Esophagus muscularis mucosa (tissue), 4 donors: ENCODE results near the gene NTRK2. TPM values are rescaled to one million over a fixed set of nuclear protein-coding genes. Genes with fewer than 3 reads are reported as not detected.

Source experiments
- DNase-seq: peaks from one replicate; pipeline ENCODE4 v3.0.0-alpha.2; 2017; ENCODE audit errors: extremely low spot score
- H3K27ac ChIP-seq, 4 donors: fragments of 200-600 bp; sonication (generic); replicated peaks in 1 of 4; 1 replicate in 3 of 4; 2 replicates in 1 of 4; pipeline ENCODE4 v1.5.1; 2016 to 2019; ENCODE audit warnings: mild to moderate bottlenecking in 1 of 4
- H3K27me3 ChIP-seq, 4 donors: fragments of 200-600 bp; sonication (generic); one replicate each; pipeline versions ENCODE4 v1.5.1 to v1.6.0; 2016 to 2019
- H3K36me3 ChIP-seq, 4 donors: fragments of 200-600 bp; sonication (generic); one replicate each; pipeline ENCODE4 v1.5.1; 2016 to 2019
- H3K4me1 ChIP-seq, 4 donors: fragments of 200-600 bp; sonication (generic); one replicate each; pipeline ENCODE4 v1.5.1; 2016 to 2019
- H3K4me3 ChIP-seq, 4 donors: fragments of 200-600 bp; sonication (generic); 1 replicate in 2 of 4; 2 replicates in 2 of 4; pipeline ENCODE4 v1.5.1; 2016 to 2019; ENCODE audit warnings: mild to moderate bottlenecking in 4 of 4, moderate library complexity in 1 of 4
- H3K9me3 ChIP-seq, 4 donors: fragments of 200-600 bp; sonication (generic); 1 replicate in 3 of 4; 2 replicates in 1 of 4; pipeline ENCODE4 v1.5.1; 2016 to 2019
- EP300 ChIP-seq: sonication (generic); formaldehyde crosslinking; IDR thresholded peaks from one replicate; pipeline ENCODE4 v1.6.1; 2017; ENCODE audit warnings: antibody characterized with exemption
- POLR2A ChIP-seq: fragments of 450-650 bp; IDR thresholded peaks from one replicate; pipeline ENCODE4 v1.6.1; 2017; ENCODE audit warnings: antibody characterized with exemption, moderate library complexity, mild to moderate bottlenecking, low read depth
- POLR2AphosphoS5 ChIP-seq, 2 donors: sonication (generic); formaldehyde crosslinking; IDR thresholded peaks; one replicate each; pipeline ENCODE4 v1.6.1; 2017; ENCODE audit warnings: antibody characterized with exemption in 2 of 2
- WGBS: methylation state at CpG from one replicate; pipeline ENCODE4 v1.1.5; 2018; 5-methylcytosine and 5-hydroxymethylcytosine counted together
- intact Hi-C: fragments of 100-400 bp; cut with DNase I; formaldehyde crosslinking; loops from one replicate; pipeline ENCODE4 v1.15.1; 2023
- total RNA-seq, 4 donors: library from RNA; depleted of rRNA; stranded (reverse); fragments of >200 nt; gene quantifications; one replicate each; pipeline versions ENCODE4 v1.1.0 to v1.2.1, GENCODE V29; 2016
- TF ChIP-seq, protein P1 (sequence below), 3 experiments: fragments of 200-600 bp in 2 of 3; fragments of 450-650 bp in 1 of 3; sonication (generic) in 2 of 3; IDR thresholded peaks; one replicate each; pipeline ENCODE4 v1.5.1; 2017 to 2019; ENCODE audit warnings: antibody characterized with exemption in 3 of 3, mild to moderate bottlenecking in 2 of 3, moderate library complexity in 1 of 3

NTRK2 gene
- total RNA-seq, 4 donors from 2014 or later = 1.2 to 6.3 (median 5.5) TPM

DNA sequence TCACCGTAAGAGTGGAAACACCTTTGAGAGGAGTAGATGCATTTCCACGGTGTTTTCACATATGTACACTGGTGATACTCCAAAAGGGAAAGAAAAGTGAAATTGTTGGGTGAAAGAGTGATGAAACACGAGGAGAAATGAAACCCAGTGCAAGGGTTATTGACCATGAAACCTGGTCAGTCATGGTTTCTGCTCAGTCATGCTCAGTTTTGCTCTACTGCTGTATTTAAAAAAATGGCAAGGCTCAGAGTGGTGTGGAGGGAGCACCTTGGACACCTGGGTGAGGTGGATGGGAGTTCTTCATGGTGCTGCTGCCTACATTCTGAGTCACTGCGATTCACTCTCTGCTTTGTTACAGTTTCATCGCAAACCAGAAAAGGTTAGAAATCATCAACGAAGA, 32.3 kb downstream of the NTRK2 start:
- Histone ChIP-seq H3K4me3 (no peak overlapping the region), H3K9me3 (no peaks in the 10 kb centered on the region), H3K27ac (no peak overlapping the region), H3K27me3 (no peaks in the 10 kb centered on the region), H3K4me1 (no peaks in the 10 kb centered on the region), H3K36me3 (no peaks in the 10 kb centered on the region)
- no peak for TF ChIP-seq POLR2AphosphoS5 (IDR thresholded peaks at IDR 0.05)
- TF ChIP-seq POLR2A = no peak
- no peak for TF ChIP-seq EP300
- TF ChIP-seq, protein P1, sequence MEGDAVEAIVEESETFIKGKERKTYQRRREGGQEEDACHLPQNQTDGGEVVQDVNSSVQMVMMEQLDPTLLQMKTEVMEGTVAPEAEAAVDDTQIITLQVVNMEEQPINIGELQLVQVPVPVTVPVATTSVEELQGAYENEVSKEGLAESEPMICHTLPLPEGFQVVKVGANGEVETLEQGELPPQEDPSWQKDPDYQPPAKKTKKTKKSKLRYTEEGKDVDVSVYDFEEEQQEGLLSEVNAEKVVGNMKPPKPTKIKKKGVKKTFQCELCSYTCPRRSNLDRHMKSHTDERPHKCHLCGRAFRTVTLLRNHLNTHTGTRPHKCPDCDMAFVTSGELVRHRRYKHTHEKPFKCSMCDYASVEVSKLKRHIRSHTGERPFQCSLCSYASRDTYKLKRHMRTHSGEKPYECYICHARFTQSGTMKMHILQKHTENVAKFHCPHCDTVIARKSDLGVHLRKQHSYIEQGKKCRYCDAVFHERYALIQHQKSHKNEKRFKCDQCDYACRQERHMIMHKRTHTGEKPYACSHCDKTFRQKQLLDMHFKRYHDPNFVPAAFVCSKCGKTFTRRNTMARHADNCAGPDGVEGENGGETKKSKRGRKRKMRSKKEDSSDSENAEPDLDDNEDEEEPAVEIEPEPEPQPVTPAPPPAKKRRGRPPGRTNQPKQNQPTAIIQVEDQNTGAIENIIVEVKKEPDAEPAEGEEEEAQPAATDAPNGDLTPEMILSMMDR (IDR thresholded peaks at IDR 0.05) = no peak
- intact Hi-C loops = no loop called here
- 92% methylated on average over 6 of the region's 6 CpGs for WGBS
- DNase-seq = no peak

DNA sequence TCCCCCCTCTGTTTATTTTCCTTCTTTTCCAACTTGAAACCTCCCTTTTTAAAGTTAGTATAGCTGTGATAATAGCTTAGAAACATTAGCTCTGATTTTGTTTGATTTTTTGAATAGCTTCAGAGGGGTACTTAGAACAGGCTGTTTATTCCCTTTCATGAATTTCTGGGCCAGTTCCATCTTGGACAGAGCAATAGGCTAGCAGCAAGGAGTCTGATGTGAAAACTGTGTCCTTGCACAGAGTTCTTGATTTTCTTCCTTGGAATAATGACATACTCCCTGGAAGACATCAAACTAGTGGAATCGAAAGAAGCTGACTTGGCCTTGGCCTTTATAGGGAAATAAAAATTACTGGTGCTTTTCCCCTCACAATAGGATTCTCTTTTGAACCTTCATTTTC, 32.9 kb downstream of the NTRK2 start:
- no peak for TF ChIP-seq POLR2A
- WGBS = 65% methylated on average over 1 of the region's 1 CpG

GRCh38 chr9:84703793-84704192, 34.3 kb downstream of the NTRK2 start:
- TF ChIP-seq POLR2A = no peak
- TF ChIP-seq, protein P1 (IDR thresholded peaks at IDR 0.05) = no peak
- no peak for TF ChIP-seq POLR2AphosphoS5 (IDR thresholded peaks at IDR 0.05)
- no peak for TF ChIP-seq EP300
- no peaks in the 10 kb centered on the region for H3K4me1 ChIP-seq
- intact Hi-C loops = no loop called here
- H3K9me3 ChIP-seq = no peaks in the 10 kb centered on the region
- no peaks in the 10 kb centered on the region for H3K36me3 ChIP-seq
- no peak for DNase-seq
- H3K27me3 ChIP-seq = no peaks in the 10 kb centered on the region
- no peak overlapping the region for H3K4me3 ChIP-seq
- no peak overlapping the region for H3K27ac ChIP-seq

More for the DNA sequence above, 32.9 kb downstream of the NTRK2 start:
- DNase-seq = no peak
- H3K36me3 ChIP-seq = no peaks in the 10 kb centered on the region
- H3K9me3 ChIP-seq = no peaks in the 10 kb centered on the region
- no peak overlapping the region for H3K4me3 ChIP-seq
- H3K27me3 ChIP-seq = no peaks in the 10 kb centered on the region
- H3K27ac ChIP-seq = no peak overlapping the region
- intact Hi-C loops = no loop called here
- no peaks in the 10 kb centered on the region for H3K4me1 ChIP-seq

- 93% methylated on average over 5 of the region's 5 CpGs for WGBS
- Histone ChIP-seq H3K9me3 (no peaks in the 10 kb centered on the region), H3K27ac (no peak overlapping the region), H3K4me3 (no peak overlapping the region), H3K27me3 (no peaks in the 10 kb centered on the region), H3K36me3 (no peaks in the 10 kb centered on the region), H3K4me1 (peaks cover 0 to 5% (median 0%) of the 10 kb centered on the region in 4 donors)
- DNase-seq = no peak
- intact Hi-C loops = no loop called here
- TF ChIP-seq EP300 (no peak), POLR2AphosphoS5 (IDR thresholded peaks at IDR 0.05) (no peak), POLR2A (no peak)
- TF ChIP-seq, protein P1 (IDR thresholded peaks at IDR 0.05) = no peak
Measured at GRCh38 chr9:84705128-84705527, 35.6 kb downstream of the NTRK2 start.

DNA sequence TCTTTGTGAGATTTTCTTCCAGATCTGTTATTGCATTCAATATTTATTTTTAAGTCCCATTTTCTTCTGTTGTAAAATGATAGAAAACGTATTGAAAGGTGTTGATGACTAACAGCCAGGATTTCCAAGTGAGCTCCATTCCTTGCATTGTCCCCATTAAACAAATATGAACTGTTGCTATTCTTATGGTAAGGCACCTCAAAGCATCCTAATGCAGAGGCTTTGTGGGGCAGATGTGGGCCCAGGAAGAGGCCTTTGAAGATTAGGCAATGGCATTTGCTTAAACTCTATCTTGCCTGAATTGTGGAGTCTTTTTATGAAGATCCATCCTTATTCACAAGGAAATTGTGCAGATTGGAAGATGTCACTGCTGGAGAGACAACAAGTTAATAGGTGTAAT, 38.9 kb downstream of the NTRK2 start:
- H3K36me3 ChIP-seq = no peaks in the 10 kb centered on the region
- H3K27ac ChIP-seq = no peak overlapping the region
- H3K4me3 ChIP-seq = no peak overlapping the region
- WGBS = 70% methylated on average over 1 of the region's 1 CpG
- TF ChIP-seq POLR2AphosphoS5 (IDR thresholded peaks at IDR 0.05) (no peak), EP300 (no peak), POLR2A (no peak)
- TF ChIP-seq, protein P1 (IDR thresholded peaks at IDR 0.05) = no peak
- no peaks in the 10 kb centered on the region for H3K9me3 ChIP-seq
- H3K4me1 ChIP-seq = peaks cover 0 to 5% (median 0%) of the 10 kb centered on the region in 4 donors
- DNase-seq = no peak
- H3K27me3 ChIP-seq = no peaks in the 10 kb centered on the region
- intact Hi-C loops = no loop called here
